Left lung (tissue), 10 donors: ENCODE data around the gene TFPT. TPM values are rescaled to one million over a fixed set of nuclear protein-coding genes. Genes with fewer than 3 reads are reported as not detected.
A peak's percentile ranks its signal among the peaks of the same experiment; 100 is the strongest.

Source experiments
- ATAC-seq: fragments of 200-7000 bp; cut with Tn5 transposase; one replicate; pipeline ENCODE4 v1.9.1; 2020; ENCODE audit warnings: moderate library complexity
- DNase-seq, 4 donors: peaks; one replicate each; pipeline ENCODE4 v3.0.0-alpha.2; 2013 to 2020
- H3K27ac ChIP-seq, 2 donors: fragments of 200-600 bp; sonication (generic) in 1 of 2; one replicate each; pipeline versions ENCODE4 v1.5.0 to v1.8.0; 2020 to 2021
- H3K27me3 ChIP-seq, 2 donors: fragments of 200-600 bp; sonication (generic) in 1 of 2; one replicate each; pipeline versions ENCODE4 v1.5.0 to v1.8.0; 2020 to 2021
- H3K36me3 ChIP-seq, 2 donors: fragments of 200-600 bp; sonication (generic) in 1 of 2; one replicate each; pipeline versions ENCODE4 v1.5.0 to v1.8.0; 2020 to 2021
- H3K4me1 ChIP-seq, 2 donors: fragments of 200-600 bp; one replicate each; pipeline ENCODE4 v1.8.0; 2021
- H3K4me3 ChIP-seq, 2 donors: fragments of 200-600 bp; sonication (generic) in 1 of 2; one replicate each; pipeline versions ENCODE4 v1.5.0 to v1.8.0; 2020 to 2021; ENCODE audit warnings: mild to moderate bottlenecking in 1 of 2
- H3K9me3 ChIP-seq, 2 donors: fragments of 200-600 bp; sonication (generic) in 1 of 2; one replicate each; pipeline versions ENCODE4 v1.5.0 to v1.8.0; 2020 to 2021
- intact Hi-C, 2 donors: fragments of 100-400 bp; cut with DNase I; formaldehyde crosslinking; loops; one replicate each; pipeline versions ENCODE4 v1.11.2 to v1.14.2; 2022
- polyA plus RNA-seq, 6 donors: library from polyadenylated mRNA; unstranded; fragments of 120-200 nt; gene quantifications; one replicate each; pipeline ENCODE4 v1.2.1, GENCODE V29; 2013; ENCODE audit not compliant: insufficient read length in 6 of 6
- total RNA-seq, 2 donors: library from RNA; stranded (reverse); fragmentation: NEBNext Ultra II Directional; extraction: Animal tissue kit (Norgen Biotek cat#: 25700); gene quantifications; one replicate each; pipeline ENCODE4 v1.2.1, GENCODE V29; 2021
- TF ChIP-seq, protein P1 (sequence below), 2 donors: fragments of 200-600 bp; sonication (generic) in 1 of 2; IDR thresholded peaks; one replicate each; pipeline versions ENCODE4 v1.5.0 to v1.8.0; 2021; ENCODE audit warnings: antibody characterized with exemption in 2 of 2
- donor health status: DM: no; HTN: yes; CAD: no.
- donor health status: DM: no; HTN: no; CAD: no.

TFPT gene
- total and polyA plus RNA-seq, 8 donors = 14.3 to 19.9 (median 18.6) TPM

- DNase-seq = no peak
Measured at GRCh38 chr19:54162884-54163283, 47.4 kb upstream of the TFPT start.

DNA sequence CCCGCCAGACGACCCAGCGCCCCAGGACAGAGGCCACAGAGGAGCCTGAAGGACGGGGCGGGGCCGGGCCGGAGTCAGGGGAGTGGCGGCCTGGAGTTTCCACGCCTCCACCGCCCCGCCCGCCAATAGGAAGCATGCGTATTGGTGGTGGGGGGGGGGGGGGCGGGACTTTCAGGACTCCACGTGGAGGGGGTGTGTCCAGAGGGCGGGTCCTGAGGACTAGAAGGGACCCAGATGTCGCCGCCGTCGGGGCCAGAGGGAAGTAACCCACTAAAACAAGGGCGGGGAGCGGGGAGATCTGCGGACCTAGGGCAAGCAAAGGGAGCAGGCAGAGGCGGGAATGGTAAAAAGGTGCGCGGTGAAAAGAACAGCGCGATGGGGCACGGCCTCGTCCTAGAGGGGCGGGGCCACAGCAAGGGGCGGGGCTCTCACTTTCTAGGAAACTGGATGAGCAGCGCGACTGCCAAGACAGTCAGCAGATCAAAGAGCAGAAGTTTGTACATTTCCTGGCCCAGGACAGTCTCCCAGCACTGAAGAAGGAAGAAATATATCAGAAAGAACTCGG, 46.9 kb upstream of the TFPT start:
- Histone ChIP-seq H3K27me3 (peaks cover 0 to 9% of the 10 kb centered on the region in 2 donors), H3K4me3 (peak overlapping the region; percentile 25 to 50), H3K27ac (peak overlapping the region; percentile 4 to 83), H3K36me3 (peaks cover 0 to 9% of the 10 kb centered on the region in 2 donors), H3K9me3 (no peaks in the 10 kb centered on the region), H3K4me1 (peaks cover 31 to 69% of the 10 kb centered on the region in 2 donors)
- peak in 3 of 4 donors; percentile 82 to 95 (median 89) for DNase-seq
- TF ChIP-seq, protein P1, sequence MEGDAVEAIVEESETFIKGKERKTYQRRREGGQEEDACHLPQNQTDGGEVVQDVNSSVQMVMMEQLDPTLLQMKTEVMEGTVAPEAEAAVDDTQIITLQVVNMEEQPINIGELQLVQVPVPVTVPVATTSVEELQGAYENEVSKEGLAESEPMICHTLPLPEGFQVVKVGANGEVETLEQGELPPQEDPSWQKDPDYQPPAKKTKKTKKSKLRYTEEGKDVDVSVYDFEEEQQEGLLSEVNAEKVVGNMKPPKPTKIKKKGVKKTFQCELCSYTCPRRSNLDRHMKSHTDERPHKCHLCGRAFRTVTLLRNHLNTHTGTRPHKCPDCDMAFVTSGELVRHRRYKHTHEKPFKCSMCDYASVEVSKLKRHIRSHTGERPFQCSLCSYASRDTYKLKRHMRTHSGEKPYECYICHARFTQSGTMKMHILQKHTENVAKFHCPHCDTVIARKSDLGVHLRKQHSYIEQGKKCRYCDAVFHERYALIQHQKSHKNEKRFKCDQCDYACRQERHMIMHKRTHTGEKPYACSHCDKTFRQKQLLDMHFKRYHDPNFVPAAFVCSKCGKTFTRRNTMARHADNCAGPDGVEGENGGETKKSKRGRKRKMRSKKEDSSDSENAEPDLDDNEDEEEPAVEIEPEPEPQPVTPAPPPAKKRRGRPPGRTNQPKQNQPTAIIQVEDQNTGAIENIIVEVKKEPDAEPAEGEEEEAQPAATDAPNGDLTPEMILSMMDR (IDR thresholded peaks at IDR 0.05) = no peak
- peak; percentile 61 for ATAC-seq
- intact Hi-C loops = no loop called here

More at GRCh38 chr19:54162884-54163283, 47.4 kb upstream of the TFPT start:
- Histone ChIP-seq H3K27me3 (peaks cover 0 to 9% of the 10 kb centered on the region in 2 donors), H3K27ac (peak overlapping the region; percentile 4 to 83), H3K4me1 (peaks cover 30 to 66% of the 10 kb centered on the region in 2 donors), H3K9me3 (no peaks in the 10 kb centered on the region), H3K36me3 (peaks cover 0 to 4% of the 10 kb centered on the region in 2 donors), H3K4me3 (peak overlapping the region; percentile 25 to 50)
- TF ChIP-seq, protein P1 (IDR thresholded peaks at IDR 0.05) = no peak
- no peak for ATAC-seq
- intact Hi-C loops = no loop called here

GRCh38 chr19:54160854-54161253, 45.4 kb upstream of the TFPT start:
- intact Hi-C loops = no loop called here
- peaks cover 0 to 24% of the 10 kb centered on the region in 2 donors for H3K36me3 ChIP-seq
- peaks cover 0 to 9% of the 10 kb centered on the region in 2 donors for H3K27me3 ChIP-seq
- no peak for ATAC-seq
- TF ChIP-seq, protein P1 (IDR thresholded peaks at IDR 0.05) = no peak
- peak in 1 of 4 donors; percentile 44 for DNase-seq
- peaks cover 31 to 71% of the 10 kb centered on the region in 2 donors for H3K4me1 ChIP-seq
- H3K9me3 ChIP-seq = no peaks in the 10 kb centered on the region
- H3K4me3 ChIP-seq = peak overlapping the region in 1 of 2 donors; percentile 61
- H3K27ac ChIP-seq = no peak overlapping the region

DNA sequence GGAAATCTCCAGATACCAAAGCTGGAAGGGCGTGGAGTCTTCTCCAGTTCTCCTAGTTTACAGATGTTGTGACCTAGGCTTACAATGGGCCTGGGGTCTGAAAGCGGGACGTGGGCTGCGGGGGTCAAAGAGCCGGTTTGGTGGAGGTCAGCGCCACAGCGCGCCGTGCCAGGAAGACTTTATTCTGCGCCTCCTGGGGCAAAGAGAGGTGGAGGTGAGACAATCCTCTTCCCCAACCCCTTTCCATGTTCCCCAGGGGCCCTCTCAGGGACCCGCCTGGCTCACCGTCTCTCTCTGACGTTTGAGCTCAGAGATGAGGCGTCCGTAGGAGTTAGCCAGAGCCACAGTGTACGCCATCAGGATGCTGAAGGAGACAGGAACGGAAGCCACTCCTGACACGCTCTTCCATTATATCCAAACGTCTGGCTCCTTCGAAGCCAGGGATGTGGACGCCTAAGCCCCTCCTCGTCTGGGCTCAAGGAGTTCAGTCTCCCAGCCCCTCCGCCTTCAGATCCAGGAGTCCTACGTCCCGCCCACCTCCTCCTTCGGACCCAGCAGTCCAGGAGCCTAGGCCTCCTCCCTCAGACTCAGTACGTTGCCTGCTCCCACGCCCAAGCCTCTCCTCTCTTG, 44.8 kb upstream of the TFPT start:
- peak overlapping the region; percentile 38 to 61 for H3K4me3 ChIP-seq
- TF ChIP-seq, protein P1 (IDR thresholded peaks at IDR 0.05) = no peak
- peak overlapping the region; percentile 73 to 94 for H3K27ac ChIP-seq
- peaks cover 0 to 9% of the 10 kb centered on the region in 2 donors for H3K27me3 ChIP-seq
- H3K36me3 ChIP-seq = peaks cover 0 to 29% of the 10 kb centered on the region in 2 donors
- peaks cover 31 to 71% of the 10 kb centered on the region in 2 donors for H3K4me1 ChIP-seq
- ATAC-seq = no peak
- H3K9me3 ChIP-seq = no peaks in the 10 kb centered on the region
- DNase-seq = peak in 1 of 4 donors; percentile 36
- intact Hi-C loops = no loop called here
